Stomach (tissue), 9 donors: ENCODE results near the gene RPS28. TPM values are rescaled to one million over a fixed set of nuclear protein-coding genes. Genes with fewer than 3 reads are reported as not detected.
"Not testable (repeated sequence)": the region's sequence is repeated elsewhere in the genome, so short reads cannot be mapped to it uniquely, and the experiment has no call there.

Experiments
- DNase-seq, 2 donors: peaks; one replicate each; pipeline versions ENCODE4 v3.0.0 to v3.0.0-alpha.2; 2013 to 2019
- H3K27ac ChIP-seq, 5 donors: fragments of 200-600 bp in 4 of 5; sonication (generic) in 4 of 5; one replicate each; pipeline ENCODE4 v1.5.1; 2013 to 2019; ENCODE audit warnings: mild to moderate bottlenecking in 1 of 5, moderate library complexity in 1 of 5
- H3K27me3 ChIP-seq, 3 donors: fragments of 200-600 bp; sonication (generic); one replicate each; pipeline ENCODE4 v1.5.1; 2017 to 2019; ENCODE audit warnings: mixed run types in 1 of 3
- H3K36me3 ChIP-seq, 4 donors: fragments of 200-600 bp; sonication (generic); 1 replicate in 3 of 4; 2 replicates in 1 of 4; pipeline ENCODE4 v1.5.1; 2016 to 2019
- H3K4me1 ChIP-seq, 4 donors: fragments of 200-600 bp; sonication (generic); one replicate each; pipeline ENCODE4 v1.5.1; 2016 to 2019
- H3K4me3 ChIP-seq, 4 donors: fragments of 200-600 bp; sonication (generic) in 3 of 4; one replicate each; pipeline ENCODE4 v1.5.1; 2016 to 2019; ENCODE audit warnings: mild to moderate bottlenecking in 1 of 4
- H3K9me3 ChIP-seq, 4 donors: fragments of 200-600 bp; sonication (generic); one replicate each; pipeline ENCODE4 v1.5.1; 2016 to 2019
- EP300 ChIP-seq: sonication (generic); formaldehyde crosslinking; IDR thresholded peaks from one replicate; pipeline ENCODE4 v1.6.1; 2017; ENCODE audit warnings: antibody characterized with exemption
- POLR2A ChIP-seq, 4 donors: fragments of 450-650 bp; IDR thresholded peaks; one replicate each; pipeline ENCODE4 v1.6.1; 2016; ENCODE audit warnings: antibody characterized with exemption in 4 of 4, control low read depth in 2 of 4, mild to moderate bottlenecking in 1 of 4, moderate library complexity in 1 of 4
- POLR2AphosphoS5 ChIP-seq, 3 donors: sonication (generic); formaldehyde crosslinking; IDR thresholded peaks; one replicate each; pipeline ENCODE4 v1.6.1; 2016; ENCODE audit warnings: antibody characterized with exemption in 3 of 3
- WGBS, 5 donors: extraction: QIAGEN DNeasy Blood & Tissue Kit in 3 of 5; methylation state at CpG; one replicate each; pipeline versions ENCODE4 v1.1.5 to v1.1.7; 2013 to 2018; 5-methylcytosine and 5-hydroxymethylcytosine counted together
- intact Hi-C: fragments of 100-400 bp; cut with DNase I; formaldehyde crosslinking; loops from one replicate; pipeline ENCODE4 v1.15.1; 2023; ENCODE audit warnings: low total_unique reads
- polyA plus RNA-seq, 3 donors: library from polyadenylated mRNA; stranded (reverse); fragments of 200-250 nt; gene quantifications; one replicate each; pipeline ENCODE4 v1.2.3, GENCODE V29; 2013
- total RNA-seq, 5 donors: library from RNA; depleted of rRNA; stranded (reverse); fragments of >200 nt; gene quantifications; one replicate each; pipeline versions ENCODE4 v1.1.0 to v1.2.3, GENCODE V29; 2014 to 2016
- TF ChIP-seq, protein P1 (sequence below), 7 experiments: fragments of 450-650 bp in 4 of 7; fragments of 200-600 bp in 3 of 7; sonication (generic) in 3 of 7; IDR thresholded peaks; one replicate each; pipeline ENCODE4 v1.5.1; 2016 to 2019; ENCODE audit warnings: antibody characterized with exemption in 7 of 7, control low read depth in 2 of 7, mild to moderate bottlenecking in 1 of 7
- donor health status: healthy with polysubstance abuse.
- donor health status: Bipolar disorder and iron deficiency.
- donor health status: healthy.

The RPS28 gene
- total and polyA plus RNA-seq, 8 donors, result 335 to 2,088 (median 820) TPM

DNA sequence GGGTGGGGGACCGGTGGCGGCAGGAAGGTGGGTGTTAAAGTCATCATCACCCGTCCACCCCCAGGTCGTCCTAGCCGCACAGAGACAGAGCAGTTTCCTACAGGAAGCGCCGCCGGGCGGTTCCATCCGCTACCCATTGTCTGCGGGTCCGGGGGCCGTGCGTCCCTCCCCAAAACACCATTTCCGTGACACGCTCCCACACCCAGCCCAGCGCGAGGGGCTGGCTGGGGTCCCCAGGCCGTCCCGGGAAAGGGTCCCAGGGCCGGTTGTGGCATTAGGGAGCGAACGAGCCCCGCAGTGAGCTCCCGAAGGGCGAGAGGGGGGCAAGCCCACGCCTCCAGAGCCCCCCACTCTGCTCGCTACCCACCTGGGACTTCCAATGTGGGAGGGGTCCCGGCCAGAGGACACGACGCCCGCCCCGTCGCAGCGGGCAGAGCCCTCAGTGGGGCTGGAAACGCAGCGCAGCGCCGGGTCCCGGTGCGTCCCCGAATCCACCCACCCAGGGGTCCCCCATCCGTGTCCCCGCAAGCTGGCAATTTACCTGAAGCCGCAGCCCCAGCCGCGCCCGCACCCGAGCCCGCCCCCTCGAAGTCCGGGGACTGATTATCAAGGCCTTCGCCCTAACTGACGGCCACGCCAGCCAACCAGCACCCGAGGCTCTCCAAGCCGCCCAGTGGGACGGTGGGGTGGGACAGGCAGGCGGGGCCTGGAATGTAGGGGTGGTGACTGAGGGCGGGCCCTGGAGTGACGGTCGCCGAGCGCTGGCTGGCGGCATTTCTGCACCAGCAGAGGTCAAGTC, 21.6 kb downstream of the RPS28 start, which contains the start of gene KANK3:
KANK3 (minus strand) TSS at position 579 of the 799 bp plus-strand sequence. CDS start 5,434 bp downstream, outside the sequence.
- peaks cover 10 to 22% (median 14%) of the 10 kb centered on the region in 4 donors for H3K4me1 ChIP-seq
- TF ChIP-seq POLR2A (IDR thresholded peaks at IDR 0.05) (no peak), EP300 (no peak), POLR2AphosphoS5 (IDR thresholded peaks at IDR 0.05) (peak; percentile 45 to 89 (median 85))
- TF ChIP-seq, protein P1, sequence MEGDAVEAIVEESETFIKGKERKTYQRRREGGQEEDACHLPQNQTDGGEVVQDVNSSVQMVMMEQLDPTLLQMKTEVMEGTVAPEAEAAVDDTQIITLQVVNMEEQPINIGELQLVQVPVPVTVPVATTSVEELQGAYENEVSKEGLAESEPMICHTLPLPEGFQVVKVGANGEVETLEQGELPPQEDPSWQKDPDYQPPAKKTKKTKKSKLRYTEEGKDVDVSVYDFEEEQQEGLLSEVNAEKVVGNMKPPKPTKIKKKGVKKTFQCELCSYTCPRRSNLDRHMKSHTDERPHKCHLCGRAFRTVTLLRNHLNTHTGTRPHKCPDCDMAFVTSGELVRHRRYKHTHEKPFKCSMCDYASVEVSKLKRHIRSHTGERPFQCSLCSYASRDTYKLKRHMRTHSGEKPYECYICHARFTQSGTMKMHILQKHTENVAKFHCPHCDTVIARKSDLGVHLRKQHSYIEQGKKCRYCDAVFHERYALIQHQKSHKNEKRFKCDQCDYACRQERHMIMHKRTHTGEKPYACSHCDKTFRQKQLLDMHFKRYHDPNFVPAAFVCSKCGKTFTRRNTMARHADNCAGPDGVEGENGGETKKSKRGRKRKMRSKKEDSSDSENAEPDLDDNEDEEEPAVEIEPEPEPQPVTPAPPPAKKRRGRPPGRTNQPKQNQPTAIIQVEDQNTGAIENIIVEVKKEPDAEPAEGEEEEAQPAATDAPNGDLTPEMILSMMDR (IDR thresholded peaks at IDR 0.05), result peak in 1 of 7 experiments; percentile 7
- peak within 1 kb of the TSS; percentile 3 to 85 (median 78) for H3K27ac ChIP-seq
- 3 to 8% (median 5%) methylated on average over 21 to 65 of the region's 65 CpGs for WGBS, 5 donors
- intact Hi-C loops, result no loop called here
- peaks cover 0 to 71% (median 15%) of the 10 kb centered on the region in 3 donors for H3K27me3 ChIP-seq
- H3K36me3 ChIP-seq, result no peaks in the 10 kb centered on the region
- peak; percentile 98 for DNase-seq
- H3K9me3 ChIP-seq, result no peaks in the 10 kb centered on the region
- H3K4me3 ChIP-seq, result peak within 1 kb of the TSS; percentile 49 to 53 (median 52)

DNA sequence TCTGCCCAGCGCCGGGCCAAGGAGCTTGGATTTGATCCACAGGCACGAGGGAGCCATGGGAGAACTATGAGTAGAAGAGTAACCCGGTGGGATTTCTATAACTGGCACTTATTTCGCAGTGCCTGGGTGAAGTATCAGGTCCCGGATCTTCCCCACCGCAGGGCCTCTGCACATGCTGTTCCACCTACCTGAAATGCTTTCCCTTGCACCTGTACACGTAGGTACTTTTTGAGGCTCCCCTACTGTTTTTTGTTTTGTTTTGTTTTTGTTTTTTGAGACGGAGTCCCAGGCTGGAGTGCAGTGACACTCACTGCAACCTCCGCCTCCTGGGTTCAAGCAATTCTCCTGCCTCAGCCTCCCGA, 22.2 kb downstream of the RPS28 start:
- H3K27me3 ChIP-seq, result peaks cover 0 to 65% (median 15%) of the 10 kb centered on the region in 3 donors
- peak overlapping the region in 1 of 5 donors; percentile 33 for H3K27ac ChIP-seq
- TF ChIP-seq, protein P1 (IDR thresholded peaks at IDR 0.05), result no peak
- TF ChIP-seq POLR2AphosphoS5 (IDR thresholded peaks at IDR 0.05), result no peak
- 31 to 38% (median 37%) methylated on average over 11 of the region's 11 CpGs for WGBS, 5 donors
- H3K9me3 ChIP-seq, result no peaks in the 10 kb centered on the region
- peaks cover 10 to 24% (median 14%) of the 10 kb centered on the region in 4 donors for H3K4me1 ChIP-seq
- DNase-seq, result no peak
- peak overlapping the region; percentile 49 to 53 (median 52) for H3K4me3 ChIP-seq
- H3K36me3 ChIP-seq, result no peaks in the 10 kb centered on the region
- intact Hi-C loops, result no loop called here

DNA sequence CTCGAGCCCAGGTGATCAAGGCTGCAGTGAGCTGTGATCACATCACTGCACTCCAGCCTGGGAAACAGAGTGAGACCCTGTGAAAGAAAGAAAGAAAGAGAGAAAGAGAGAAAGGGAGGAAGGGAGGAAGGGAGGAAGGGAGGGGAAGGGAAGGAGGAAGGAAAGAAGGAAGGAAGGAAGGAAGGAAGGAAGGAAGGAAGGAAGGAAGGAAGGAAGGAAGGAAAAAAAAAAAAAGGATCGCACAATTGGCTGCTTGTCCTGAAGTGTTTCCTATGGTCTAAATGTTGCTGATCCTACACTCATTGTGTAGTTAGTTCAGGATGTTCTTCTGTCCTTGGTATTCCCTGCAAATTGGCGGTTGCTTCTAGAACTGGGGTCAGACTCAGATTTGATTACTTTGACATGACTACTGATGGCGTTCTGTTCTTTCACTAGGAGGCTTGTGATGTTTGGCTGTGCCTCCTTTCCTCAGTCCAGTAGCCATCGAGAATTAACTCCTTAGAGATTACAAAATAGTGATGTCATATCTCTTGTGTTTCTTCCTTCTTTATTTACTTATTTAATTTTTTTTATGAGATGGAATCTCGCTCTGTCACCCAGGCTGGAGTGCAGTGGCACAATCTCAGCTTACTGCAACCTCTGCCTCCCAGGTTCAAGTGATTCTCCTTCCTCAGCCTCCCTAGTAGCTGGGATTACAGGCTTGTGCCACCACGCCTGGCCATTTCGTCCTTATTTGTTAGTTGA, 28.5 kb downstream of the RPS28 start:
- WGBS, 5 donors, result 67 to 72% (median 69%) methylated on average over 8 of the region's 8 CpGs
- intact Hi-C loops, H3K4me3 ChIP-seq, H3K9me3 ChIP-seq, DNase-seq, H3K36me3 ChIP-seq, H3K27ac ChIP-seq: not testable (repeated sequence)
- peaks cover 0 to 30% (median 0%) of the 10 kb centered on the region in 3 donors for H3K27me3 ChIP-seq
- peaks cover 14 to 32% (median 24%) of the 10 kb centered on the region in 4 donors for H3K4me1 ChIP-seq

DNA sequence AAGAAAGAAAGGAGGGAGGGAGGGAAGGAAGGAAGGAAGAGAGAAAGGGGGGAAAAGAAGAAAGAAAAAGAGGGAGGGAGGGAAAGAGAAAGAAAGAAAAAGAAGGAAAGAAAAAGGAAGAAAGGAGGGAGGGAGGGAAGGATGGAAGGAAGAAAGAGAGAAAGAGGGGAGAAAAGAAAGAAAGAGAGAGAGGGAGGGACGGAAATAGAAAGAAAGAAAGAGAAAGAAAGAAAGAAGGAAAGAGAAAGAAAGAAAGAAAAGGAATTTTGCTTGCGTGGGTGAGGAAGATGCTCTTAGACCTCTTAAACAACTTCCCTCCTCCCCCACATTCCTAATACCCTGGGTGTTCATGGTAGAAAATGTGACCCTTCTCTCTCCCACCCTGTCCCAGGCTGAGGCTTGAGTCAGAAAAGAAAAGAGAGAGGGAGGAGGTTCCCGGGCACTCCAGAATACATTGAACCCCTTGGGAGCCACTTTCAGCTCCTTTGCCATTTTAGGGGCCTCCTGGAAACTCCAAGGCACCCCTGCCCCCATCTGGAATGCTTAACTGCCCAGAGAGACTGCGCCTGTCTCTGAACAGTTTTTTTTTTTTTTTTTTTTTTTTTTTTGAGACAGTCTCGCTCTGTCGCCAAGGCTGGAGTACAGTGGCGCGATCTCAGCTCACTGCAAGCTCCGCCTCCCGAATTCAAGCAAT, 31.0 kb downstream of the RPS28 start:
- Histone ChIP-seq H3K27me3 (peaks cover 0 to 20% (median 0%) of the 10 kb centered on the region in 3 donors), H3K4me3 (no peak overlapping the region), H3K27ac (peak overlapping the region in 2 of 5 donors; percentile 20 to 29), H3K4me1 (peaks cover 20 to 42% (median 36%) of the 10 kb centered on the region in 4 donors), H3K36me3 (no peaks in the 10 kb centered on the region), H3K9me3 (no peaks in the 10 kb centered on the region)
- WGBS, 5 donors, result 12 to 36% (median 27%) methylated on average over 7 to 10 of the region's 10 CpGs
- intact Hi-C loops, result no loop called here
- TF ChIP-seq POLR2A (IDR thresholded peaks at IDR 0.05), result no peak
- TF ChIP-seq EP300, result no peak
- TF ChIP-seq, protein P1 (IDR thresholded peaks at IDR 0.05), result no peak
- TF ChIP-seq POLR2AphosphoS5 (IDR thresholded peaks at IDR 0.05), result no peak
- peak in 1 of 2 donors; percentile 37 for DNase-seq

DNA sequence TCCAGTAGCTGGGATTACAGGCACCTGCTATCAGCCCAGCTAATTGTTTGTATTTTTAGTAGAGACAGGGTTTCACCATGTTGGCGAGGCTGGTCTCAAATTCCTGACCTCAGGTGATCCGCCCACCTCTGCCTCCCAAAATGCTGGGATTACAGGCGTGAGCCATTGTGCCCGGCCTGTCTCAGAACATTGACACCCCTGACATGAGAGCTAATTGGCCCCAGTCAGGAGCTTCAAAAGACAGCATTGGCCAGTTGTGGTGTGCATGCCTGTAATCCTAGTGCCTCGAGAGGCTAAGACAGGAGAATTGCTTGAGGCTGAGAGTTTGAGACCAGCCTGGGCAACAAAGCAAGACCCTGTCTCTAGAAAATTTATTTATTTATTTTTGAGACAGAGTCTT, 31.5 kb downstream of the RPS28 start:
- H3K36me3 ChIP-seq, H3K9me3 ChIP-seq, H3K4me3 ChIP-seq, intact Hi-C loops, DNase-seq: not testable (repeated sequence)
- peak overlapping the region in 2 of 5 donors; percentile 20 to 29 for H3K27ac ChIP-seq
- H3K4me1 ChIP-seq, result peaks cover 20 to 42% (median 35%) of the 10 kb centered on the region in 4 donors
- H3K27me3 ChIP-seq, result peaks cover 0 to 20% (median 0%) of the 10 kb centered on the region in 3 donors
- 25 to 54% (median 38%) methylated on average over 2 to 5 of the region's 5 CpGs; no CpG with 5 or more reads in 1 of the 5 donors for WGBS, 5 donors
